ENCODE data around the gene CYP4F2.

DNA sequence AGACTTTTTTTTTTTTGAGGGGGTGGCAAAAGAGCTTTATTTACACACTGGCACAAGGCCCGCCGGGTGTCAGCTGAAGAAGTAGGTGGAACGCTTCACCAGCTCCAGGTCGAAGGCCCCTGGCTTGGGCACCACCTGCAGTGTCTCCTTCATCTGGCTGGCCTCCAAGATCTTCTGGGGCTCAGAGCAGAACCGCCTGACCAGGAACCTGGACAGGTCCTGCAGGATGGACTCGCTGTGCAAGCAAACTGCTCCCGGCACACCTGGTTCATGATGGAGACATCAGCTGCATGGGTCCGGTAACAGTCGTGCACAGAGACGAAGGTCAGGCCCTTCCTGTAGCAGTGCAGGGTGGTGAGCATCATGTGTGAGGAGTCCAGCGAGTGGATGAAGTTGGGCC lies 4.4 kb upstream of the CYP4F2 start:
- TF ChIP-seq, protein P1, sequence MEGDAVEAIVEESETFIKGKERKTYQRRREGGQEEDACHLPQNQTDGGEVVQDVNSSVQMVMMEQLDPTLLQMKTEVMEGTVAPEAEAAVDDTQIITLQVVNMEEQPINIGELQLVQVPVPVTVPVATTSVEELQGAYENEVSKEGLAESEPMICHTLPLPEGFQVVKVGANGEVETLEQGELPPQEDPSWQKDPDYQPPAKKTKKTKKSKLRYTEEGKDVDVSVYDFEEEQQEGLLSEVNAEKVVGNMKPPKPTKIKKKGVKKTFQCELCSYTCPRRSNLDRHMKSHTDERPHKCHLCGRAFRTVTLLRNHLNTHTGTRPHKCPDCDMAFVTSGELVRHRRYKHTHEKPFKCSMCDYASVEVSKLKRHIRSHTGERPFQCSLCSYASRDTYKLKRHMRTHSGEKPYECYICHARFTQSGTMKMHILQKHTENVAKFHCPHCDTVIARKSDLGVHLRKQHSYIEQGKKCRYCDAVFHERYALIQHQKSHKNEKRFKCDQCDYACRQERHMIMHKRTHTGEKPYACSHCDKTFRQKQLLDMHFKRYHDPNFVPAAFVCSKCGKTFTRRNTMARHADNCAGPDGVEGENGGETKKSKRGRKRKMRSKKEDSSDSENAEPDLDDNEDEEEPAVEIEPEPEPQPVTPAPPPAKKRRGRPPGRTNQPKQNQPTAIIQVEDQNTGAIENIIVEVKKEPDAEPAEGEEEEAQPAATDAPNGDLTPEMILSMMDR (conservative IDR thresholded peaks at IDR 0.05 in 1 of 2, IDR thresholded peaks at IDR 0.05 in 1 of 2; ENCODE audit: low read depth in 1 of 2, low read length in 2 of 2) = no peak
- no peak for TF ChIP-seq EZH2 (IDR thresholded peaks at IDR 0.05; ENCODE audit: low read length, missing control alignments)
